ENCODE data around the gene TTN. TPM values are rescaled to one million over a fixed set of nuclear protein-coding genes. Genes with fewer than 3 reads are reported as not detected.

The TTN gene
- total and polyA plus RNA-seq, 10 of the 15 experiments (the other 5 are each of a cell fraction or from before 2014, with no cell fraction given) = 0.15 to 9.0 (median 1.8) TPM

DNA sequence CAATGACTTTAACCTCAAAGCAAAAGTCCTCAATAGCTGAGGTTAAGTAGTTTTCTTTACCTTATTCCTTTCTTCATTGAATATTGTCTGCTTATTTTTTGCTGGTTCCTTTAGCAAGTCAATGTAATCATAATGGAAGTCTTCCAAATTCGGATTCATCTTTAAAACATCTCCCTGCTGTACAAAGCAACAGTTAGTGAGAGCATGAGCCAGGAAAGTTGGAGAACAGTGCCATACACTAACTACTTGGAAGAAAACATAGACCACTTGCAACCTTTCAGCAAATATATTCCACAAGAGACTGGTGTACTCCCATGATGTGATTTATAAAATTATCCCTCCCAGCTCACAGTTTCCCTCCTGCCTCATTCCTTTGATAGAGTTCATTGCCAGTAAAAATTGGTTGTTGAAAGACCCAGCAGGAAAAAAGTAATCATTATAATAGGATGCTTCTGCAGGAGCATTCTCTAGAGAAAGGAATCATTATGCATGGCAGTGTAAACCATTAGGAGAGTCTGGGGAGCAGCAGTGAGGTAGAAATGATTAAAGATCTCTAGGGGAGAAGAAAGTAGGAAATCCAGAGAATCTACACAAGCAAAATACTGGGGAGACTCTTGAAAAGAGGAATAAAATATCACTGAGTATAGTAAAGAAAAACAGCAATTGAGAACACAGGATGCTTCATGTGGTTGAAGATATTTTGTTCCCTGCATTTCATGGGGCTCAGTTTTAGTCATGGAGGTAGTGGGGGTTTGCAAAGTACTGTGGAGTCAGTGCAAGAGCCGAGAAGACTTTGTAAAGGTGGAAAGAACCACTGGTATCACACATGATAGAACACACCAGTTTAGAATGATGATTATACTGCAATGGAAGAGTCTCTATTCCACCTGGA is 38.6 kb upstream of the TTN start:
- POLR2A ChIA-PET = no interaction called here
- FAIRE-seq (peak; percentile 68), ATAC-seq (no peak), DNase-seq (ENCODE audit: low read depth, low spot score) (no peak)
- H3K27me3 ChIP-seq (replicated peaks in 1 of 2; ENCODE audit: control insufficient read depth in 2 of 2, insufficient read depth in 2 of 2, low read length in 1 of 2) = no peaks in the 10 kb centered on the region
- BruUV-seq (replicated peaks) = no TSS peak
- SMC1A ChIA-PET (ENCODE audit: uncharacterized antibody, unreplicated experiment) = interaction anchor here (0.9 to 2.1 kb wide), 6 partner anchors 9 to 299 kb away, joined by 3 to 5 read pairs (median 4); no protein-coding TSS in a partner anchor
- intact Hi-C loops (cut with micrococcal nuclease; ENCODE audit: unreplicated experiment) (no loop called here), in situ Hi-C loops (cut with MboI) (no loop called here)
- no peaks in the 10 kb centered on the region for H3K4me1 ChIP-seq (ENCODE audit: control insufficient read depth, insufficient read depth, low read length)
- H3K36me3 ChIP-seq (ENCODE audit: control insufficient read depth in 2 of 2, insufficient read depth in 2 of 2, low read length in 1 of 2) = no peaks in the 10 kb centered on the region
- CTCF ChIA-PET = no interaction called here
- RAD21 ChIA-PET (ENCODE audit: unreplicated experiment) = no interaction called here
- H3K27ac ChIP-seq (ENCODE audit: control insufficient read depth, insufficient read depth) = no peak overlapping the region
- 14% methylated on average over 2 of the region's 2 CpGs for WGBS (ENCODE audit: insufficient coverage, insufficient replicate concordance, low lambda C conversion rate, missing lambda C conversion rate)
- H2AFZ ChIP-seq (ENCODE audit: control insufficient read depth, low read depth, low read length) = no peak overlapping the region
- no peak overlapping the region for H3K4me2 ChIP-seq (ENCODE audit: control insufficient read depth, insufficient read depth)
- TF ChIP-seq CBFB (IDR thresholded peaks at IDR 0.05; ENCODE audit: low read depth) (no peak), NFYA (IDR thresholded peaks at IDR 0.05; ENCODE audit: borderline replicate concordance, low read depth, low read length) (no peak), MTA2 (IDR thresholded peaks at IDR 0.05; ENCODE audit: low read depth) (no peak), NFYB (IDR thresholded peaks at IDR 0.05; ENCODE audit: insufficient read depth, low read depth, low read length) (no peak), SIX5 (IDR thresholded peaks at IDR 0.05; ENCODE audit: low read depth, low read length, severe bottlenecking) (no peak), JUND (IDR thresholded peaks at IDR 0.05; ENCODE audit: low read depth, low read length) (no peak), PAX5 (IDR thresholded peaks at IDR 0.05; ENCODE audit: borderline replicate concordance, low read depth, low read length) (no peak), MEF2A (IDR thresholded peaks at IDR 0.05; ENCODE audit: insufficient read depth, low read depth, low read length) (no peak), NBN (IDR thresholded peaks at IDR 0.05) (no peak), HDGF (IDR thresholded peaks at IDR 0.05) (no peak), RAD21 (IDR thresholded peaks at IDR 0.05; ENCODE audit: insufficient read depth, low read depth, low read length) (no peak), POLR2AphosphoS2 (IDR thresholded peaks at IDR 0.05; ENCODE audit: low read depth, low read length) (no peak), YY1 (IDR thresholded peaks at IDR 0.05; ENCODE audit: low read depth, low read length) (no peak), ZNF274 (IDR thresholded peaks at IDR 0.05; ENCODE audit: insufficient read depth, insufficient read length) (no peak), POLR2AphosphoS5 (IDR thresholded peaks at IDR 0.05; ENCODE audit: low read length) (no peak), SMARCA5 (IDR thresholded peaks at IDR 0.05) (no peak), RB1 (IDR thresholded peaks at IDR 0.05; ENCODE audit: borderline replicate concordance) (no peak), BMI1 (IDR thresholded peaks at IDR 0.05; ENCODE audit: borderline replicate concordance) (no peak), EED (IDR thresholded peaks at IDR 0.05; ENCODE audit: low read depth) (no peak)
- H3K4me3 ChIP-seq = no peak overlapping the region
- H3K9ac ChIP-seq (ENCODE audit: control insufficient read depth, insufficient read depth, low read length) = no peak overlapping the region
- no peaks in the 10 kb centered on the region for H4K20me1 ChIP-seq (ENCODE audit: control insufficient read depth, insufficient read depth)
- no peaks in the 10 kb centered on the region for H3K79me2 ChIP-seq (ENCODE audit: control insufficient read depth, insufficient read depth, low read length)
- H3K9me3 ChIP-seq (replicated peaks; ENCODE audit: control insufficient read depth, insufficient read depth, low read length) = no peaks in the 10 kb centered on the region

All from GM12878 (cell line).